ENCODE results near the gene ERGIC1. TPM values are rescaled to one million over a fixed set of nuclear protein-coding genes. Genes with fewer than 3 reads are reported as not detected.
A peak's percentile ranks its signal among the peaks of the same experiment; 100 is the strongest.

ERGIC1 gene
- total RNA-seq, 2 donors from 2014 or later = 228 to 380 TPM

DNA sequence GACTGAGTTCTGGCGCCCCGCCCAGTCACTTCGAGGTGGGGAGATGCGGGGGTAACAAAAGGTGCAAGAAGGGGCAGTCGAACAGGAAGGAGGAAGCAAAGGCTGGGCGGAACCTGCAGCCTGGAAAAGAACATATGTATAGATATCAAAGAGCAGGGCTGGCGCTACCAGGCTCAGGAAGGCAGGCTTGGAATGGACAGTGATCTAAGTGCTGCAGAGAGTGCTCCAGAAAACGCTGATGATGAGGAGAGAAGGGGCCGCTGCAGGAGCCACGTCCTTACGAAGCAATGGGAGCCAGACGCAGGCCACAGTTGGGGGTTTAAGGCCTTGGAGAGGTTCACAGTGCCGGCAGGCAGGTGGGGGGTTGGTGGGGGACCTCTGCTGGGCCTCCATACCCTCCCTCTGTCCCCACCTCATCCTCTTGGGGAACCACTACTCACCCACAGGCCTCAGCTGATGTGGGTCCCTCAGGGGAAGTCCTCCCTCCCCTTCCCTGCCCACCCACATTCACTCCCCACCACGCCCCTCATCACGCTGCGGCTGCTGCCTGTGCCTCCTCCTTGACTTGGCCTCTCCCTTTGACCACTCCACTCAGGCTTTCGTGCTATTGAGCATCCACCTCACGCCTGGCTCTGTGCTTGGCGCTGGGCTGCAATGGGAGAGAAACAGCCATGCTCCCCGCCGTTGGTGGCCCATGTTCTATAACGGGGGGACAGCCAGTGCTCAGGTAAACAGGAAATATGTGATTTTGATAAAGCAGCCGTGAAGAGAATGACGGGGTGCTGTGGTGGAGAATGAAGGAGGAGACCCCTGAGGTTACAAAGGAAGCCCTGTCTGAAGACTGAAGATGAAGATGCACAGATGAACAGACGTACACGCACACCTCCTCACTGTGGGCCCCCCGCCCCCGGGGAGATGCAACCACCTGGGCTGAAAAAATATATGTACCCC lies 84.6 kb downstream of the ERGIC1 start:
- TF ChIP-seq POLR2AphosphoS5 (IDR thresholded peaks at IDR 0.05) (no peak), CTCF (IDR thresholded peaks at IDR 0.05) (no peak), POLR2A (IDR thresholded peaks at IDR 0.05) (no peak)
- WGBS = 80% methylated on average over 28 of the region's 28 CpGs
- Histone ChIP-seq H3K27ac (peak overlapping the region in 1 of 2 donors; percentile 36), H3K4me1 (replicated peaks) (no peaks in the 10 kb centered on the region), H3K27me3 (replicated peaks; ENCODE audit: insufficient read depth) (no peaks in the 10 kb centered on the region), H3K36me3 (peaks cover under 1 to 16% of the 10 kb centered on the region in 2 donors), H3K4me3 (no peak overlapping the region), H3K9me3 (no peaks in the 10 kb centered on the region)
- no peak for DNase-seq (ENCODE audit: low spot score)
- intact Hi-C loops (cut with DNase I) = no loop called here

DNA sequence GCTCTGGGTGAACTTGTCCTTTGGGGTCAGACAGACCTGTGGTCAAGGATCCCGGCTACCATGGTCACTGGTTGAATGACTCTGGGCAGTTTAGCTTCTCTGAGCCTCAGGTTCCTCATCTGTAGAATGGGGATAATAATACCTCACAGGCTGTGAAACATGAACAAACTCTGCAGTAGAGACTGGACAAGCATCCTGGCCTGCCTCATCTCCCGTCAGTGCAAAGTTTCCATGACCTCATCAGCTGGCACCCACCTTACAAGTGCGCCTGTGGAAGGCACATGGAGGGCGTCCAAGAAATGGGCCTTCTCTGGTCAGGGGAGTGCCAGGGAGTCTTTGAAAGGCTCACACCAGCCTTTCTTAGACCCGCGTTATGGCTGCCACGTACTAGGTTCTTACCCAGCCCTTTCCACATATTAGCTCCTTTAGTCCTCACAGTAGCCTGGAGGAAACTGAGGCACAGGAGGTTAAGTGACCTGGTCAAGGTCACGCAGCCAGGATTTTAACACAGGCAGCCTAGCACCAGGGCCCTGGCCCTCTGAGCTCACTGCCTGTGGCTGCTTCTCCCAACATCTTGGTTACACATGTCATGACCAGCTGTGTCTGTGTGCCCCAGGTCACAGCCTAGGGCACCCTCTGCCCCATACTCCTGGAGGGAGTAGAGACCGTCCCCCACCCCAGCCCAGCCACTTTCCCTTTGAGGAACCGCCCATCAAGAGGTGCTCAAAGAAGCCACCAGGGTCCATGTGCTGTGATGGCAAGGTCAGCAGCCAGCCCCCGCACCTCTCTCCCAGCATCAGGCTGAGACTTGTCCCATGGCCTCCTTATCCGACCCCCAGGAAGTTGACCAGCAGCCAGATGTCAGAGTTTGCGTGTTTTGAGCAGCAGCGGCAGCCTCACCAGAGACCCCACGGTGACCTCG lies 85.7 kb downstream of the ERGIC1 start:
- no peaks in the 10 kb centered on the region for H3K4me1 ChIP-seq (replicated peaks)
- peak overlapping the region; percentile 13 to 44 for H3K27ac ChIP-seq
- DNase-seq (ENCODE audit: low spot score) = no peak
- WGBS = 73% methylated on average over 16 of the region's 16 CpGs
- TF ChIP-seq POLR2A (IDR thresholded peaks at IDR 0.05) (no peak), CTCF (IDR thresholded peaks at IDR 0.05) (no peak), POLR2AphosphoS5 (IDR thresholded peaks at IDR 0.05) (no peak)
- no peak overlapping the region for H3K4me3 ChIP-seq
- no peaks in the 10 kb centered on the region for H3K27me3 ChIP-seq (replicated peaks; ENCODE audit: insufficient read depth)
- peaks cover 4 to 13% of the 10 kb centered on the region in 2 donors for H3K36me3 ChIP-seq
- intact Hi-C loops (cut with DNase I) = no loop called here
- H3K9me3 ChIP-seq = no peaks in the 10 kb centered on the region

GRCh38 chr5:172920447-172920849 lies 86.4 kb downstream of the ERGIC1 start:
- H3K9me3 ChIP-seq = no peaks in the 10 kb centered on the region
- H3K4me3 ChIP-seq = no peak overlapping the region
- DNase-seq (ENCODE audit: low spot score) = no peak
- H3K27ac ChIP-seq = peak overlapping the region in 1 of 2 donors; percentile 44
- no peaks in the 10 kb centered on the region for H3K27me3 ChIP-seq (replicated peaks; ENCODE audit: insufficient read depth)
- H3K4me1 ChIP-seq (replicated peaks) = no peaks in the 10 kb centered on the region
- intact Hi-C loops (cut with DNase I) = no loop called here
- whole genome bisulfite sequencing = 77% methylated on average over 13 of the region's 13 CpGs
- no peak for TF ChIP-seq POLR2A (IDR thresholded peaks at IDR 0.05)
- TF ChIP-seq CTCF (IDR thresholded peaks at IDR 0.05) = no peak
- TF ChIP-seq POLR2AphosphoS5 (IDR thresholded peaks at IDR 0.05) = no peak
- peaks cover 4 to 8% of the 10 kb centered on the region in 2 donors for H3K36me3 ChIP-seq

- H3K9me3 ChIP-seq = no peaks in the 10 kb centered on the region
- 96% methylated on average over 12 of the region's 12 CpGs for WGBS
- no peak for DNase-seq (ENCODE audit: low spot score)
- intact Hi-C loops (cut with DNase I) = no loop called here
- TF ChIP-seq POLR2AphosphoS5 (IDR thresholded peaks at IDR 0.05) (no peak), POLR2A (IDR thresholded peaks at IDR 0.05) (no peak), CTCF (IDR thresholded peaks at IDR 0.05) (no peak)
- H3K27me3 ChIP-seq (replicated peaks; ENCODE audit: insufficient read depth) = no peaks in the 10 kb centered on the region
- no peak overlapping the region for H3K27ac ChIP-seq
- H3K36me3 ChIP-seq = peaks cover 5 to 6% of the 10 kb centered on the region in 2 donors
- H3K4me1 ChIP-seq (replicated peaks) = no peaks in the 10 kb centered on the region
- no peak overlapping the region for H3K4me3 ChIP-seq
Measured at GRCh38 chr5:172920995-172921394, 86.9 kb downstream of the ERGIC1 start.

Measured in prostate gland (tissue), 2 donors.